Fibroblast of skin of left quadriceps (primary cell): ENCODE measurements around the gene LGALS7.

Experiments
- DNase-seq, 2 experiments: peaks; one replicate each; pipeline ENCODE4 v3.0.0-alpha.2; 2013; ENCODE audit warnings: low read depth in 2 of 2

The LGALS7 gene

GRCh38 chr19:38726761-38727301 is 46.5 kb downstream of the LGALS7 start:
- DNase-seq = no peak

GRCh38 chr19:38726284-38726673 is 47.0 kb downstream of the LGALS7 start:
- no peak for DNase-seq

GRCh38 chr19:38725469-38726283 is 47.6 kb downstream of the LGALS7 start:
- no peak for DNase-seq

- no peak for DNase-seq
Observed at GRCh38 chr19:38723990-38724854, 49.1 kb downstream of the LGALS7 start.

GRCh38 chr19:38723606-38723965 is 49.7 kb downstream of the LGALS7 start:
- DNase-seq = no peak

- no peak for DNase-seq
Observed at GRCh38 chr19:38722947-38723605, 50.2 kb downstream of the LGALS7 start.

- no peak for DNase-seq
Observed at GRCh38 chr19:38721979-38722773, 51.1 kb downstream of the LGALS7 start.

- DNase-seq = no peak
Observed at GRCh38 chr19:38721496-38721895, 51.8 kb downstream of the LGALS7 start.
